ENCODE results near the gene LBHD1.
"Not testable (repeated sequence)": the region's sequence is repeated elsewhere in the genome, so short reads cannot be mapped to it uniquely, and the experiment has no call there.

Gene LBHD1

DNA sequence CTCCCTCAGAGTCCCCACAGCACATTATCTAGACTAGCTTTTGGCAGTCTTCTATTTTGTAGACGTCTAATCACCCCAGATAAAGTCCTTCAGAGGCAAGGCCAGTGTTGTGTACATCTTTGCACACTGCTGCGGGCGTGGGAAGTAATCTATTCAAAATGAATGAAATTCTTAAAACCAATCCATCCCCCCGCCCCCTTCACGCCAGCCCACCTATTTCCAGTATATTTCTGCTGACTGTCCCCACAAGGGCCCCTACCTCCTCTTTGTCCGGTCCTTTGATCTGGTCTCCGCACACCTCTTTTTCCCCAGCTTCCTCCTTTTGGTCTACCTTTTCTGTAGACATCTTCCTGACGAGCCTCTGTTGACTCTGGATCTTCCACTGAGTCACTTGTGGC lies 34.8 kb upstream of the LBHD1 start:
- H3K4me3 Mint-ChIP-seq, result peak overlapping the region; percentile 85
- no peaks in the 10 kb centered on the region for H3K9me3 Mint-ChIP-seq
- H3K27ac Mint-ChIP-seq, result peak overlapping the region; percentile 74
- peaks cover 35% of the 10 kb centered on the region for H3K36me3 Mint-ChIP-seq (ENCODE audit: low read depth)
- ATAC-seq (no peak), DNase-seq (no peak)
- no peaks in the 10 kb centered on the region for H3K27me3 Mint-ChIP-seq
- peaks cover 54% of the 10 kb centered on the region for H3K4me1 Mint-ChIP-seq

DNA sequence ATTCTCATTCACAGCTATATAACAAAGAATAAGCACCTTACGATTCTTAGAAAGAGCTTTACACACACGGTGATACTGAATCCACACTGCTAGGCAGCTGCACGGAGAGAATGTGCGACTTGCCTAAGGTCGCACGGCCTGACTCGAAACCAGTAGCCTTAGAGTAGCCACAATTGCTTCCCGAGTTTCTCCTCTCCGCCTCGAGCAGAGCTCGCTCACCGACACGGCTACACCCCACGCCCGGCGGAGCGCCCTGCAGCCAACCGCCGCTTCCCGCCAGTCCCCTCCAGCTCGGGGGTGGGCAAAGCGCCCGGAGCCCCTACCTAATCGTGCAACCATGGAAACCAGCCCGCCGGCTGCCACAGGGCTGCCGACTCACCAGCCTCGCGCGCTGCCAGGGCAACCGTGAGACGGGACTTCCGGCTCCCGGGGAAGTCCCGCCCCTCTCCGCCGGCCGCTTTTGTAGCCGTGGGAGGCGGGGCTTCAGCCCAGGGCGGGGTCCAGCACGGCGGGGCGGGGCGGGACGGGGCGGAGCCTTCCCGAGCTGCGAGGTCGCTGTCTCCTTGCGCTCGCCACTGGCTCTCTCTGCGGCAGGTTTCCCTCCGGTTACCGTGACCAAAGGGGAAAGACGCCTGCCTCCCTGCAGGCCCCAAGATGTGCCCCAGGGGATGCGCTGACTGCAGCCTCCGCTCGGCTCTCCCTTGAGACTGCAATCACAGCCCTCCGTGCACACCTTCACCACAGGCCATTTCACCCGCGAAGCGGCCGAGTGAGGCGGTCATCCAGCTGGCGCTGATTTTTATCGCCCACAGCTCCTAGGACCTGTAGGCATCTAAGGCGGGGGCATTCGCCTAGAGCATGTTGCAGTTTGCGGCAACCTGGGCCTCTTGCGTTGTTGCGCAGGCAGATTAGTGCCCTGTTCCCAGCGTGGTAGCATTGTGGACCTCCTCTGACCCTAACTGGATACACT lies 34.1 kb upstream of the LBHD1 start:
- Mint-ChIP-seq H3K27ac (peak overlapping the region; percentile 74), H3K4me1 (peaks cover 54% of the 10 kb centered on the region), H3K27me3 (no peaks in the 10 kb centered on the region), H3K36me3 (ENCODE audit: low read depth) (peaks cover 33% of the 10 kb centered on the region), H3K4me3 (peak overlapping the region; percentile 85), H3K9me3 (no peaks in the 10 kb centered on the region)
- ATAC-seq (peak; percentile 77), DNase-seq (peak; percentile 96)

DNA sequence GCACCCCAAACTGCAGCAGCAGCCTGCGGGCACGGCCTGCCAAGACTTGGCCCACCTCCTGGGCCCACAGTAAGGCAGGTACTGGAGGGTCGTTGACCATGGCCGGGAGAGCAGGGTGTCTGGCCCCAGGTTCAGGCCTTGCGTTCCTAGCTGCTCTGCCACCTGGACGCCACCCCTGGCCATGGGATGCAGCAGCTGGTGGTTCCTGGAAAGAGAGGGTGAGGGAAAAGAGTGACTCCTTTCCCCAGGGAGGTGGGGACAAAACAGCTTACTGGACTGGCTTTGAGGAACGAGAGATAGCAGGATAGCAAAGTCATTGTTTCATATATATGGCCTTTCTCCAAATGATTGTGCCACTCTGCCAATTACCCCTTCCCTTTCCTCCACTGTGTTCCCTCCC lies 33.3 kb upstream of the LBHD1 start:
- Mint-ChIP-seq H3K9me3 (no peaks in the 10 kb centered on the region), H3K4me3 (peak overlapping the region; percentile 85), H3K27ac (peak overlapping the region; percentile 58), H3K4me1 (peaks cover 50% of the 10 kb centered on the region), H3K27me3 (no peaks in the 10 kb centered on the region), H3K36me3 (ENCODE audit: low read depth) (peaks cover 28% of the 10 kb centered on the region)
- ATAC-seq (no peak), DNase-seq (no peak)

DNA sequence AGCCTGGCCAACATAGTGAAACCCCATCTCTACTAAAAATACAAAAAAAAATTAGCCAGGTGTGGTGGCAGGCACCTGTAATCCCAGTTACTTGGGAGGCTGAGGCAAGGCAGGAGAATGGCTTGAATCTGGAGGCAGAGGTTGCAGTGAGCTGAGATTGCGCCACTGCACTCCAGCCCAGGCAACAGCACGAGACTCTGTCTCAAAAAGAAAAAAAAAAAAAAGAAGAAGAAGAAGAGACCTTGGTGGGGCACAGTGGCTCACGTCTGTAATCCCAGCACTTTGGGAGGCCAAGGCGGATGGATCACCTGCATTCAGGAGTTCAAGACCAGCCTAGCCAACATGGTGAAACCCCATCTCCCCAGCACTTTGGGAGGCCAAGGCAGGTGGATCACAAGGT lies 31.9 kb upstream of the LBHD1 start:
- H3K9me3 Mint-ChIP-seq, H3K27me3 Mint-ChIP-seq, H3K27ac Mint-ChIP-seq, ATAC-seq, DNase-seq, H3K4me3 Mint-ChIP-seq: not testable (repeated sequence)
- Mint-ChIP-seq H3K36me3 (ENCODE audit: low read depth) (peaks cover 21% of the 10 kb centered on the region), H3K4me1 (peaks cover 37% of the 10 kb centered on the region)

DNA sequence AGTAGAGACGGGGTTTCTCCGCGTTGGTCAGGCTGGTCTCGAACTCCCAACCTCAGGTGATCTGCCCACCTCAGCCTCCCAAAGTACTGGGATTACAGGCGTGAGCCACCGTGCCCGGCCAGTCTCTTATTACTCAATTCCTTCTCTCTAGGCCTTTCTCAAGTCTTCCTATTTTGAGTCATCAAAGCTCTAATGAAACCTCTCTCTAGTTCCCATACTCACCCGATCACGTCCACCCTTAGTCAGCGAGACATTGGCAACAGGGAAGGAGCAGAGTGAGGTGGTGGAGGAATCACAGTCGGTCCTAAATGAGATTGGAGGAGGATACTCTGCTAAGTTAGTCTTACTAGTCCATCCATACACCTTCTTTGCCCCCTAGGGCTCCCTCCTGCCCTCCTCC lies 30.2 kb upstream of the LBHD1 start:
- Mint-ChIP-seq H3K27ac (no peak overlapping the region), H3K36me3 (ENCODE audit: low read depth) (peaks cover 16% of the 10 kb centered on the region), H3K4me1 (peaks cover 20% of the 10 kb centered on the region), H3K27me3 (no peaks in the 10 kb centered on the region), H3K4me3 (no peak overlapping the region), H3K9me3 (no peaks in the 10 kb centered on the region)
- DNase-seq, result no peak
- no peak for ATAC-seq

DNA sequence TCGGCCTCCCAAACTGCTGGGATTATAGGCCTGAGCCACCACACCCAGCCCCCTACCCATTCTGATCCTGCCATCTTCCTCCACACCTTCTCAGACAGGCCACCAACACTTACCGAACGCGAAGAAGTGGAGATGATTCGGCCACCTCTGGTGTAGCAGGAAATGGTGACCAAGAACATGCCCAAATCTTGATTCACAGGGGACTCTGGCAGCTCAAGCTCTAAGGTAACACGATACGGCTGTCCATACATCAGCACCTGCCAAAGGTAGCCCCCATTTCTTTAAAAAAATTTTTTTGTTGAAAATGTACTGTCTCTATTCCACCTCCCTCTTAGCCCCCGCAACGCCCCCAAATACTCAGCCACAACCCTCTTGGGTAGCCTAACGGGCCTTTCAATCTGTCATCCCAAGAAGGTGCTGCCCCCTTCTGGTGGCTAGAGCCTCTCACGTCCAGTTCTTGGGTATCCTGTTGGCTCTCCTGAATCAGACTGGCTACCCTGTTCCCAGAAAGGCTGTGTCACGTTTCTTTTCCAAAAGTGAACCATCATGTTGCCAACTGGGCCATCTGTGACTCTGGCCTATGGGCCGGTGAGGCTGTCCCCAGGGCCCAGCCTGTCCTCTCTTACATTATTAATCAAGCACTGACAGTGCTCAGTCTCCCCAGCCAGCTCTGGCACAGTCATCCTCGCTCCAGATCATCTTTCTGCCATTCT lies 22.5 kb upstream of the LBHD1 start:
- Mint-ChIP-seq H3K27ac (peak overlapping the region; percentile 58), H3K4me1 (peaks cover 3% of the 10 kb centered on the region), H3K9me3 (no peaks in the 10 kb centered on the region), H3K27me3 (no peaks in the 10 kb centered on the region), H3K36me3 (ENCODE audit: low read depth) (peaks cover 22% of the 10 kb centered on the region), H3K4me3 (no peak overlapping the region)
- ATAC-seq (peak; percentile 74), DNase-seq (peak; percentile 79)

DNA sequence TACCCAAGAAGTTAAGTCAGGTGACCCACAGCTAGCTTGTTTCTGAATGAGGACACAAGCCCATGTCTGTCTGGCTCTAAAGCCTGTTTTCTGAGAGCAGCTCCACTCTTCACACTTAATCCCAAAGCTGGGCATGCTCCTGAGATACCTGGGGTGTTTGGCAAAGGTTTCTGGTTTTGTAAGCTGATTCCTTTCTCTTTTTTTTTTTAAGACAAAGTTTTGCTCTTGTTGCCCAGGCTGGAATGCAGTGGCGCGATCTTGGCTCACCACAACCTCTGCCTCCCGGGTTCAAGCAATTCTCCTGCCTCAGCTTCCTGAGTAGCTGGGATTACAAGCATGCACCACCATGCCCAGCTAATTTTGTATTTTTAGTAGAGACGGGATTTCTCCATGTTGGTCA lies 21.6 kb upstream of the LBHD1 start:
- H3K36me3 Mint-ChIP-seq (ENCODE audit: low read depth), result peaks cover 26% of the 10 kb centered on the region
- not testable (repeated sequence) for H3K9me3 Mint-ChIP-seq, H3K27me3 Mint-ChIP-seq, ATAC-seq, H3K4me3 Mint-ChIP-seq, DNase-seq, H3K4me1 Mint-ChIP-seq, H3K27ac Mint-ChIP-seq

DNA sequence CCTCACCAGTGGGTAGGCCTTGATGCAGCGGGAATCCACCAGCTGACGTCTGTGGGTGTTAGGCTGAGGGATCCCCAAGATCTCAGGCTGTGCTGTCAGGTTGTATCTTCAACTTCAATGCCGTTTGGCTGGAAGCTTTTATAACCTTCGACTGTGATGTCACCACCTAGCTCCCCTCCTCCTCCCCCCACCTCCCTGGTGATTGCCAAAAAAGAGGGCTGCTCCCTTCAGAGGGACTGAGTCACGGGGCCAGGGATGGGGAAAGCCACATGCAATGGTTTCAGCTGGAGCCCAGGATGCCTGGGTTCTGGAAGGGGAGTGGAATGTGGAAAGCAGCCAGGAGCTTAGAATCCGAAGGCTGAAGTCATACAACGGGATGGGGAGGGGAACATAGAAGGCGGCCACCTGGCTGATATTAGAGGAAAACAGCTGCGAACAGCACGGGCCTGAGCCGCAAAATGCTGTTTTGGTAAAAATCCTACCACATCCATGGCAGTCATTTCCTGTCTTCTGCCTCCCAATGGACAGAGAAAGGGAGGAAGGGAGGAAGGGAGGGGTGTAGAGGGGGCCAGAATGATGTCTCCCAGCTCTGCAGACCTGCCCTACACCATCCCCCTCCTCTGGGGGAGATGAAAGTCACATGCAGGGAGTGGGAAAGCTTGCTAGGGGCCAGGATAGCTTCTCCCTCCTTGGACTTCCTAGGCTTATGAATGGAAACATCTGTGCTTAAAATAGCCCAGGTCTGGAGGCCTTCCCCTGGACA lies 17.5 kb upstream of the LBHD1 start, which contains the start of gene LRRN4CL:
LRRN4CL (minus strand) TSS at position 110 of the 763 bp plus-strand sequence. CDS start 1,022 bp downstream, outside the sequence.
- Mint-ChIP-seq H3K4me3 (no peak within 1 kb of the TSS), H3K27me3 (peaks cover 8% of the 10 kb centered on the region), H3K36me3 (ENCODE audit: low read depth) (peaks cover 24% of the 10 kb centered on the region), H3K9me3 (no peaks in the 10 kb centered on the region), H3K27ac (no peak within 1 kb of the TSS), H3K4me1 (peaks cover under 1% of the 10 kb centered on the region)
- no peak for ATAC-seq
- no peak for DNase-seq

DNA sequence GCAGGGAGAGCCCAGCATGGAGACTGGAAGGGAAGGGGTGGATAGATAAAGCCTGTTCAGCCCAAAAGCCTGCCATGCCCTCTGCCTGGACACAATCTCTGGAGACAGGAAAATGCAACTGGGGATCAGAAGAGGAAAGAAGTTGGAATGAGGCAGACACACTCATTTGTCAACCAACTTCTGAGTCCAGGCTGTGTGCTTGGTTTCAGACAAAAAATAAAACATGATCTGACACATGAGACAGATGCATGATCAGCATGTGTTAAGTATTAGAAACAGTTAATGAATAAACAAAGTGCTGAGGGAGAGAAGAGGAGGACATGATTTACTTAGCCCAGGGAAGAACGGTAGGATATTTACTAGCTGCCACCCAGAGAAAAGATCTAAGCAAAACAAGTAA lies 16.4 kb upstream of the LBHD1 start:
- DNase-seq (no peak), ATAC-seq (no peak)
- Mint-ChIP-seq H3K9me3 (no peaks in the 10 kb centered on the region), H3K4me3 (no peak overlapping the region), H3K4me1 (no peaks in the 10 kb centered on the region), H3K27ac (no peak overlapping the region), H3K27me3 (peaks cover 8% of the 10 kb centered on the region), H3K36me3 (ENCODE audit: low read depth) (peaks cover 24% of the 10 kb centered on the region)

DNA sequence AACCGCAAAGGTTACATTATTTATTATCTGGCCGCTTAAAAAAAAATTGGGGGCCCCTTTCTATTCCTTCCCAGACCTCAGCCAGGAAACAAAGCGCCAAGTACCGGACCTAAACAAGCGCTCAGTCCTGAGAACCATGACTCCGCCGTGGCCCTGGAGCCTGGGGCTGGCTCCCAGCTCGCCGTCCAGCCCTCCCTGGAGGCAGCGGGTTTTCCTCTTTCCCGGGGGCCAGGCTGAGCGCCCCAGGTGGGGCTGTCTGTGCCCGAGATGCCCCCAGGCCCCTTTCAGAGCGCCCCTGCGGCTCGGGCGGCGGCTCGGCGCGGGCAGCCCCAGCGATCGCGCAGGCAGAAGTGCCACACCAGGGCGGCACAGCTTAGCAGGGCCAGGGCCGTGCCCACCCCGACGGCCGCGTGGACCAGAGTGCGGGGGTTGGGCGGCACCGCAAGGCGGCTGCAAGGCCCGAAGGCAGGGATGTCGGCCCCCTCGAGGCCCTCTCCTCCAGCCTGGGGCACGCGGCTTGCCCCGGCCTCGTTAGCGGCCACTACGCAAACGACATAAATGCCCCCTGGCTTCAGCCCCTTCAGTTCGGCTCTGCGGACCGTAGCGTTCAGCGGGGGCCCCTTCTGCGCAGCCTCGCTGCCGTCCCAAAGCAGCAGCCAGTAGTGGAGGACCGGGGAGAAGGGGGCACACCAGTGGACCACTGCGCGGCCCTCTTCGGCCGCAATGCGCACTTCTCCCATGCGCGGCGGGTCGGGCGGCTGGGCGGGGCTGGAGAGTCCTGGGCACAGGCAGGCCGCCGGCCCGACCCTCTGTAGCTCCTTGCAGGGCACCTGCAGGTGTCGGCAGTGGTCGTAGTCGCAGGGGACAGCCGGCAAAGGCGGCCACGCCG lies 15.7 kb upstream of the LBHD1 start:
- H3K27ac Mint-ChIP-seq, result no peak overlapping the region
- H3K4me3 Mint-ChIP-seq, result no peak overlapping the region
- H3K36me3 Mint-ChIP-seq (ENCODE audit: low read depth), result peaks cover 22% of the 10 kb centered on the region
- no peak for ATAC-seq
- no peak for DNase-seq
- peaks cover 8% of the 10 kb centered on the region for H3K27me3 Mint-ChIP-seq
- no peaks in the 10 kb centered on the region for H3K4me1 Mint-ChIP-seq
- H3K9me3 Mint-ChIP-seq, result no peaks in the 10 kb centered on the region

DNA sequence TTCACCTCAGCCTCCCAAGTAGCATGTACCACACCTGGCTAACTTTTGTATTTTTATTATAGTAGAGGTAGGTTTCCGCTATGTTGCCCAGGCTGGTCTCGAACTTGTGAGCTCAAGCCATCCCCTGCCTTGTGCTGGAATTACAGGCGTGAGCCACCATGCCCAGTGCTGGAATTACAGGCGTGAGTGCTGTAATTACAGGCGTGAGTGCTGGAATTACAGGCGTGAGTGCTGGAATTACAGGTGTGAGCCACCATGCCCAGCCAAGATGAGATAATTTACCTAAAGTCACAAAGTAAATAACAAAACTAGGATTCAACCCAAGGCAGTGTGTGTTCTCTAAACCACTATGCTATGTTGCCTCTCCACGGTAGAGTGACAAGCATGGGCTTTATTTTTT lies 10.5 kb upstream of the LBHD1 start:
- no peak overlapping the region for H3K4me3 Mint-ChIP-seq
- no peak overlapping the region for H3K27ac Mint-ChIP-seq
- no peaks in the 10 kb centered on the region for H3K9me3 Mint-ChIP-seq
- ATAC-seq, result no peak
- H3K36me3 Mint-ChIP-seq (ENCODE audit: low read depth), result peaks cover 8% of the 10 kb centered on the region
- peaks cover 4% of the 10 kb centered on the region for H3K27me3 Mint-ChIP-seq
- peaks cover 28% of the 10 kb centered on the region for H3K4me1 Mint-ChIP-seq
- DNase-seq, result no peak

DNA sequence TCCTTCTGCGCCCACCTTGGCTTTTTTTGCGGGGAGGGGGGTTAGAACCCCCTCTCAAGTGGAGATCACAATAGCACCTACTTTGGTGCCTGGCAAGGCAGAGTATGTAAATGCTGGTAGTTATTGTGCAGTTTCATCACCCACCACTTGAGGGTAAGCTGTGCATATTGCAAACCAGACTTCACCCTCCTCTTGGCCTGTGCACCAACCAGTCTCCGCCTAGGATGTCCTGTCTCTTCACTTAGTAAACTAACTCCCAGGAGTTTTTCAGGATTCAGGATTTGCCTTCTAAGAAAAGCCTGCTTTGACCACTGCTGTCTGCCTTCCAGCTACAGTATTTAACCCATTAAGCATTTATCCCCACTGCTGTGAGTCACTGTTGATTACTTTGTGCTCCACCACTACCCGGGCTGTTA lies 8.8 kb upstream of the LBHD1 start:
- peak overlapping the region; percentile 56 for H3K27ac Mint-ChIP-seq
- H3K9me3 Mint-ChIP-seq, result no peaks in the 10 kb centered on the region
- ATAC-seq, result peak; percentile 86
- H3K27me3 Mint-ChIP-seq, result no peaks in the 10 kb centered on the region
- DNase-seq, result no peak
- peaks cover 18% of the 10 kb centered on the region for H3K36me3 Mint-ChIP-seq (ENCODE audit: low read depth)
- no peak overlapping the region for H3K4me3 Mint-ChIP-seq
- peaks cover 40% of the 10 kb centered on the region for H3K4me1 Mint-ChIP-seq

DNA sequence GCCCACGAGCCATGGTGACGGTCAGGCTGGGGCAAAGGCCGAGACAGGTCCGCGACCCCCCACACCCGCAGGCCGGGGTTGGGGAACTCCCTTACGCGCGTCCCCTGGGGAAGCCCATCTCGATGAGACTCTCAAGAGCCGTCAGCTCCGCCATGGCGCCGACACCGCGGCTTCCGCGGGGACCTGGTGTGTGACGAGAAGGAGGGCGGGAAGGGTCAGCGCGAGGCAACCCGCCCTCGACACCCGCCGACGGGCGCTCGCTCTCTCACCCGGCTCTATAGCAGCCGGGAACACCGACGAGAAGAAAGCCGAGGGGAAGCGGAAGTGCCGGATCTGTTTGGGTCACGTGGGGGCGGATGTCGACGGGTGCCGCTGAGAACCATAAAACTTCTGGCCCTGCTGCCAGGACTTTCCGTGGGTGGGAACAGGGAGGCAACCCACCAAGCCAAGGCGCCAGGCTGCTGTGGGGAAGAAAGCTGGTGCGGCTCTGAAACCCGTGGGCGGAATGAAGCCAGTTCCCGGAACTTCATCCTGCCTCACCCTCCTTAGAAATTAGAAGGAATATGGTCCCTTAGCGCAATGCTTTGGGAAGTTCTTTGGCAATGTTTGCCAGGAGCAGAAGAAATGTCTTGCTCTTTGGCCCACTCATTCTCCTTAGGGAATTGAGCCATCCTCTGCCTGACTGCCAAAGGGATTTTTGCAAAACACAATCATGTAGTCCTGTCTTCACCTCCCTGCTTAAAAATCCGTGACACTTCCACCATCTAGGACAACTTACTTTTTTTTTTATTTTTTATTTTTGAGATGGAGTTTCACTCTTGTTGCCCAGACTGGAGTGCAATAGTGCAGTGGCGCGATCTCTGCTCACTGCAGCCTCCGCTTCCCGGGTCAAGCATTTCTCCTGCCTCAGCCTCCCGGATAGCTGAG lies 7.0 kb upstream of the LBHD1 start, which contains the start of gene UBXN1:
UBXN1 (minus strand) TSS at position 304 of the 927 bp plus-strand sequence; CDS start at position 154, 150 bp downstream.
- Mint-ChIP-seq H3K27ac (peak within 1 kb of the TSS; percentile 93), H3K27me3 (no peaks in the 10 kb centered on the region), H3K9me3 (no peaks in the 10 kb centered on the region), H3K4me1 (peaks cover 42% of the 10 kb centered on the region), H3K4me3 (peak within 1 kb of the TSS; percentile 86), H3K36me3 (ENCODE audit: low read depth) (peaks cover 24% of the 10 kb centered on the region)
- peak; percentile 89 for DNase-seq
- ATAC-seq, result peak; percentile 79
